SU-DHL-6 (cell line): ENCODE results near the gene HSD17B12.
"Not testable (repeated sequence)": the region's sequence is repeated elsewhere in the genome, so short reads cannot be mapped to it uniquely, and the experiment has no call there.

Experiments used
- H2AFZ ChIP-seq: fragments of 200-600 bp; sonication (generic); 2 replicates; pipeline ENCODE4 v1.6.1; 2014; ENCODE audit warnings: low read depth, mild to moderate bottlenecking, moderate library complexity, mixed read lengths, antibody characterized with exemption, low read length; ENCODE audit not compliant: severe bottlenecking
- H3F3A ChIP-seq: fragments of 200-600 bp; shearing (Covaris generic); 2 replicates; pipeline ENCODE4 v1.6.0; 2016; ENCODE audit warnings: antibody characterized with exemption, mild to moderate bottlenecking; ENCODE audit not compliant: insufficient read depth
- H3K27ac ChIP-seq: fragments of 200-600 bp; sonication (generic); 2 replicates; pipeline ENCODE4 v1.5.1; 2016; ENCODE audit warnings: low read depth, mild to moderate bottlenecking, low read length, moderate library complexity, mixed read lengths
- H3K27me3 ChIP-seq: fragments of 200-600 bp; sonication (generic), shearing (Covaris generic); 2 replicates; pipeline ENCODE4 v1.6.0; 2014; ENCODE audit warnings: mild to moderate bottlenecking, low read length
- H3K36me3 ChIP-seq: fragments of 200-600 bp; sonication (generic); 2 replicates; pipeline ENCODE4 v1.6.1; 2014; ENCODE audit warnings: mild to moderate bottlenecking, low read length, mixed read lengths
- H3K4me2 ChIP-seq: fragments of 300-600, 200-600 bp; shearing (Covaris generic), sonication (generic); 2 replicates; pipeline ENCODE4 v1.6.0; 2014; ENCODE audit warnings: low read length, low read depth, mild to moderate bottlenecking; ENCODE audit not compliant: poor library complexity, severe bottlenecking
- H3K4me3 ChIP-seq: fragments of 200-600 bp; sonication (generic); 2 replicates; pipeline ENCODE4 v1.5.1; 2014; ENCODE audit warnings: antibody characterized with exemption, low read length, mild to moderate bottlenecking, mixed read lengths; ENCODE audit not compliant: insufficient read depth, poor library complexity, severe bottlenecking
- H3K79me2 ChIP-seq: fragments of 200-600 bp; sonication (generic); 2 replicates; pipeline ENCODE4 v1.6.1; 2014; ENCODE audit warnings: mild to moderate bottlenecking, low read length, moderate library complexity; ENCODE audit not compliant: insufficient read depth
- H3K9ac ChIP-seq: fragments of 200-600 bp; sonication (generic); 2 replicates; pipeline ENCODE4 v1.7.0; 2014; ENCODE audit warnings: mild to moderate bottlenecking, low read length
- H3K9me2 ChIP-seq: fragments of 200-600 bp; sonication (generic); replicated peaks from 2 replicates; pipeline ENCODE4 v1.6.1; 2014; ENCODE audit warnings: low read length; ENCODE audit not compliant: insufficient read depth
- H3K9me3 ChIP-seq: fragments of 200-600 bp; sonication (generic); 2 replicates; pipeline ENCODE4 v1.6.1; 2014; ENCODE audit warnings: low read length, mixed read lengths; ENCODE audit not compliant: insufficient read depth
- H4K20me1 ChIP-seq: fragments of 200-600 bp; sonication (generic); 2 replicates; pipeline ENCODE4 v1.6.1; 2014; ENCODE audit warnings: low read depth, mild to moderate bottlenecking, antibody characterized with exemption, low read length, moderate library complexity, mixed read lengths
- CTCF ChIP-seq: fragments of 200-600 bp; sonication (generic); IDR thresholded peaks from one replicate; pipeline ENCODE4 v1.5.1; 2017; ENCODE audit warnings: antibody characterized with exemption, mild to moderate bottlenecking, low read length, moderate library complexity; ENCODE audit not compliant: insufficient read depth, poor library complexity, severe bottlenecking
- EZH2phosphoT487 ChIP-seq: fragments of 200-600 bp; sonication (generic), shearing (Covaris generic); conservative IDR thresholded peaks from 2 replicates; pipeline ENCODE4 v1.6.1; 2018; ENCODE audit warnings: mild to moderate bottlenecking, antibody characterized with exemption, low read length, moderate library complexity, mixed read lengths

Gene HSD17B12

GRCh38 chr11:43649501-43649900, 31.0 kb upstream of the HSD17B12 start:
- no peaks in the 10 kb centered on the region for H3K27me3 ChIP-seq
- no peak overlapping the region for H2AFZ ChIP-seq
- no peaks in the 10 kb centered on the region for H3K9me3 ChIP-seq
- no peak overlapping the region for H3K9ac ChIP-seq
- H4K20me1 ChIP-seq = no peaks in the 10 kb centered on the region
- H3F3A ChIP-seq = no peaks in the 10 kb centered on the region
- H3K79me2 ChIP-seq = peaks cover 10% of the 10 kb centered on the region
- no peak overlapping the region for H3K4me2 ChIP-seq
- no peaks in the 10 kb centered on the region for H3K36me3 ChIP-seq
- no peak overlapping the region for H3K4me3 ChIP-seq
- H3K9me2 ChIP-seq = no peaks in the 10 kb centered on the region
- no peak overlapping the region for H3K27ac ChIP-seq
- TF ChIP-seq CTCF = no peak
- no peak for TF ChIP-seq EZH2phosphoT487

GRCh38 chr11:43649921-43650320, 30.6 kb upstream of the HSD17B12 start:
- no peaks in the 10 kb centered on the region for H3K27me3 ChIP-seq
- no peak overlapping the region for H3K9ac ChIP-seq
- no peak overlapping the region for H3K4me3 ChIP-seq
- H4K20me1 ChIP-seq = no peaks in the 10 kb centered on the region
- no peak overlapping the region for H3K27ac ChIP-seq
- no peaks in the 10 kb centered on the region for H3K9me3 ChIP-seq
- no peak overlapping the region for H2AFZ ChIP-seq
- peaks cover 6% of the 10 kb centered on the region for H3K79me2 ChIP-seq
- no peaks in the 10 kb centered on the region for H3K9me2 ChIP-seq
- no peaks in the 10 kb centered on the region for H3F3A ChIP-seq
- H3K4me2 ChIP-seq = no peak overlapping the region
- TF ChIP-seq CTCF (no peak), EZH2phosphoT487 (no peak)
- H3K36me3 ChIP-seq = no peaks in the 10 kb centered on the region

GRCh38 chr11:43663018-43663417, 17.5 kb upstream of the HSD17B12 start:
- H3K9ac ChIP-seq, H3K4me3 ChIP-seq, H3K36me3 ChIP-seq, H4K20me1 ChIP-seq, H3K9me3 ChIP-seq, H3K27me3 ChIP-seq, H3K79me2 ChIP-seq, H3K4me2 ChIP-seq, H3K27ac ChIP-seq, H3K9me2 ChIP-seq, H3F3A ChIP-seq, H2AFZ ChIP-seq: not testable (repeated sequence)

- no peaks in the 10 kb centered on the region for H4K20me1 ChIP-seq
- TF ChIP-seq CTCF (no peak), EZH2phosphoT487 (no peak)
Measured at GRCh38 chr11:43664295-43664694, 16.2 kb upstream of the HSD17B12 start.

GRCh38 chr11:43671284-43671683, 9.3 kb upstream of the HSD17B12 start:
- H3K79me2 ChIP-seq, H2AFZ ChIP-seq, H3K4me3 ChIP-seq, H3K9me3 ChIP-seq, H3K27me3 ChIP-seq, H3K4me2 ChIP-seq, H3F3A ChIP-seq, H3K36me3 ChIP-seq, H3K9me2 ChIP-seq, H3K9ac ChIP-seq, H3K27ac ChIP-seq, H4K20me1 ChIP-seq: not testable (repeated sequence)

More at GRCh38 chr11:43664295-43664694, 16.2 kb upstream of the HSD17B12 start:
- H3K36me3 ChIP-seq = no peaks in the 10 kb centered on the region
- no peaks in the 10 kb centered on the region for H3K79me2 ChIP-seq
- H3K27ac ChIP-seq = no peak overlapping the region
- no peaks in the 10 kb centered on the region for H3K9me3 ChIP-seq
- no peaks in the 10 kb centered on the region for H3K27me3 ChIP-seq
- H3K4me2 ChIP-seq = no peak overlapping the region
- H3K4me3 ChIP-seq = no peak overlapping the region
- no peaks in the 10 kb centered on the region for H3F3A ChIP-seq
- no peak overlapping the region for H2AFZ ChIP-seq
- H3K9ac ChIP-seq = no peak overlapping the region
- H3K9me2 ChIP-seq = no peaks in the 10 kb centered on the region
